Measurements from ENCODE around the gene TRIM34. TPM values are rescaled to one million over a fixed set of nuclear protein-coding genes. Genes with fewer than 3 reads are reported as not detected.

Gene TRIM34
- total and polyA plus RNA-seq, 8 donors = 9.1 to 31.7 (median 21.8) TPM

- ATAC-seq (no peak), DNase-seq (no peak)
- Histone ChIP-seq H3K36me3 (no peaks in the 10 kb centered on the region), H3K4me3 (no peak overlapping the region), H3K4me1 (peaks cover 2 to 16% of the 10 kb centered on the region in 2 donors), H3K27me3 (no peaks in the 10 kb centered on the region), H3K27ac (no peak overlapping the region), H3K9me3 (no peaks in the 10 kb centered on the region)
- no peak for TF ChIP-seq CTCF (IDR thresholded peaks at IDR 0.05)
- intact Hi-C loops (cut with DNase I) = no loop called here
Observed at GRCh38 chr11:5618807-5619206, 6.0 kb upstream of the TRIM34 start.

- Histone ChIP-seq H3K27ac (peak overlapping the region; percentile 46 to 69), H3K9me3 (no peaks in the 10 kb centered on the region), H3K4me3 (no peak overlapping the region), H3K4me1 (peaks cover 11 to 31% of the 10 kb centered on the region in 2 donors), H3K27me3 (no peaks in the 10 kb centered on the region), H3K36me3 (no peaks in the 10 kb centered on the region)
- intact Hi-C loops (cut with DNase I) = no loop called here
- ATAC-seq = peak; percentile 84
- TF ChIP-seq CTCF (IDR thresholded peaks at IDR 0.05) = no peak
- DNase-seq = peak in 1 of 4 donors; percentile 24
Observed at GRCh38 chr11:5620651-5621521, 3.9 kb upstream of the TRIM34 start.

- no peak for DNase-seq
- Histone ChIP-seq H3K4me3 (no peak overlapping the region), H3K27ac (peak overlapping the region; percentile 33 to 46), H3K9me3 (no peaks in the 10 kb centered on the region), H3K36me3 (no peaks in the 10 kb centered on the region), H3K4me1 (peaks cover 15 to 38% of the 10 kb centered on the region in 2 donors), H3K27me3 (no peaks in the 10 kb centered on the region)
- no peak for ATAC-seq
- no peak for TF ChIP-seq CTCF (IDR thresholded peaks at IDR 0.05)
- intact Hi-C loops (cut with DNase I) = no loop called here
Observed at GRCh38 chr11:5621580-5621979, 3.2 kb upstream of the TRIM34 start.

GRCh38 chr11:5622802-5623201 lies 2.0 kb upstream of the TRIM34 start:
- Histone ChIP-seq H3K27ac (no peak overlapping the region), H3K4me1 (peaks cover 15 to 44% of the 10 kb centered on the region in 2 donors), H3K9me3 (no peaks in the 10 kb centered on the region), H3K27me3 (no peaks in the 10 kb centered on the region), H3K36me3 (no peaks in the 10 kb centered on the region), H3K4me3 (no peak overlapping the region)
- intact Hi-C loops (cut with DNase I) = no loop called here
- DNase-seq = no peak
- ATAC-seq = no peak
- no peak for TF ChIP-seq CTCF (IDR thresholded peaks at IDR 0.05)

DNA sequence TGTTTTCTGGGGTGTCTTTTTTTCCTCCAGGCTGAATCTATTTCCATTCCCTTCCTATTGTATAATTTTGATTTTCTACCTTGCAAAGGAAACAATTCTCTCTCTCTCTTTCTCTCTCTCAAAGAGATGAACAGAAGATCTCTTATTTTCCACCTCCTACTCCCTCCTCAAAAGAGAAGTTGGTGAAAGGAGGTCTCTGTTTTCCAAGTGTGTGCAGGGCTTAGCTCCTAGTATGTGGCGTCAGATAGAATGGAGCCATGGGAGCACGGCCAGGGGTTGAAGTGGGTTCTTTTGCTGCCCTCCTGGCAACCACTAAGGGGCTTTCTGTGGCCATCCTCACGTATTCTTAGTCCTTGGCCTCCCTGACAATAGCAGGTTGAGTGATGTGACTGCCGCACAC lies 480 bp downstream of the TRIM34 start:
- Histone ChIP-seq H3K4me3 (peak overlapping the region; percentile 49 to 51), H3K9me3 (no peaks in the 10 kb centered on the region), H3K27me3 (no peaks in the 10 kb centered on the region), H3K4me1 (peaks cover 15 to 44% of the 10 kb centered on the region in 2 donors), H3K36me3 (no peaks in the 10 kb centered on the region), H3K27ac (peak overlapping the region; percentile 74 to 86)
- peak; percentile 7 for ATAC-seq
- intact Hi-C loops (cut with DNase I) = no loop called here
- DNase-seq = peak in 1 of 4 donors; percentile 4
- no peak for TF ChIP-seq CTCF (IDR thresholded peaks at IDR 0.05)

Data from left lung (tissue), 10 donors.